HG02798 (cell line): ENCODE data around the gene CC2D1B.

ENCODE experiments used
- ATAC-seq: cut with Tn5 transposase; IDR thresholded peaks from one replicate; pipeline ENCODE4 v1.9.1; 2021; ENCODE audit warnings: mild to moderate bottlenecking; ENCODE audit not compliant: unreplicated experiment, poor library complexity

Gene CC2D1B

GRCh38 chr1:52364235-52364839, 1.7 kb downstream of the CC2D1B start:
- no peak for ATAC-seq

- ATAC-seq = no peak
Observed at GRCh38 chr1:52360595-52360968, 5.4 kb downstream of the CC2D1B start.

GRCh38 chr1:52359676-52360594, 6.1 kb downstream of the CC2D1B start:
- ATAC-seq = no peak

- no peak for ATAC-seq
Observed at GRCh38 chr1:52358851-52359497, 7.0 kb downstream of the CC2D1B start.

DNA sequence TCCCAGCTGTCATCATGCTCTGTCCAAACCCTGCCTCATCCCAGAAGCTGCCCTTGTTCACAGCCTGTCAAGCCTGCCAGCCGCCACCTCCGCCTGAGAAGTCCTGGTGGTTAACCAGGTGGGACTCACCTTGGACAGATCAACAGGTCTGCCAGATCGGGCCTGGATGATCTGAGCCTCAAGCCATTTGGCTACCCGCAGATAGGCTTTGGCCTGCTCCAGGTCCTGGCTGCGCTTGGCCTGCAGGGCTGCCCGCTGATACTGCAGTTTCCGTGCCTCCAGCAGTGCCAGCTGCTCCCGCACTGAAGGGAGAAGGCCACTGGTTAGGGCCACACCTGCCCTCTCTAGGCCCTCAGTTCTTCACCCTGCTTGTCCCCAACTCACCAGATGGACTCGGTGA, 8.6 kb downstream of the CC2D1B start:
- ATAC-seq = no peak

DNA sequence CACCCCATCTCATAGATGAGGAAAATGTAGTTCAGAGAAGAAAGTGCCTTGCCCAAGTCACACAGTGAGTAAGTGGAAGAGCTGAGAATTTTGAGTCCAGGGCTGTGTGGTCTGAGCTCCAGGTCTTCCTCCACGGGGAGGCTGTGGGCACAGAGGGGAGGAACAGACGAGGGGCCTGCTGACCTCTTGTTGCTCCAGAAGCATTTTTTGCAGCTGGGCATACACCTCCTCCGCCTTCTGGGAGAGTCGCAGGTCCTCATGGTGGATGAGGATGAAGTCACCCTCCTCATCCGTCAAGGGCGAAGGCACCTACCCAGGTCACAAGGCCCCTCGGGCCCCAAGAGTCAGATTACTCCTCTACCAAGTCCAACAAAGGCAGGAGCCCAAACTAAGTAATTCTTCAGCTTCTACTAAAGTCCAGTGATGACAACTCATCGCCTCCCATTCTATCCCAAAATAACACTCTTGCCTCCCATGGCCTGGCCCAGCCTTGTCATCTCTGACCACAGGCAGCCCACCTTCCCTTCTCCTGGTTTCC, 9.1 kb downstream of the CC2D1B start:
- ATAC-seq = no peak

GRCh38 chr1:52355847-52356505, 10.0 kb downstream of the CC2D1B start:
- ATAC-seq = no peak

GRCh38 chr1:52355436-52355835, 10.6 kb downstream of the CC2D1B start:
- no peak for ATAC-seq

- no peak for ATAC-seq
Observed at GRCh38 chr1:52352690-52353089, 13.3 kb downstream of the CC2D1B start.

- no peak for ATAC-seq
Observed at GRCh38 chr1:52348704-52349300, 17.2 kb downstream of the CC2D1B start.

- ATAC-seq = no peak
Observed at GRCh38 chr1:52346653-52347052, 19.4 kb downstream of the CC2D1B start.

DNA sequence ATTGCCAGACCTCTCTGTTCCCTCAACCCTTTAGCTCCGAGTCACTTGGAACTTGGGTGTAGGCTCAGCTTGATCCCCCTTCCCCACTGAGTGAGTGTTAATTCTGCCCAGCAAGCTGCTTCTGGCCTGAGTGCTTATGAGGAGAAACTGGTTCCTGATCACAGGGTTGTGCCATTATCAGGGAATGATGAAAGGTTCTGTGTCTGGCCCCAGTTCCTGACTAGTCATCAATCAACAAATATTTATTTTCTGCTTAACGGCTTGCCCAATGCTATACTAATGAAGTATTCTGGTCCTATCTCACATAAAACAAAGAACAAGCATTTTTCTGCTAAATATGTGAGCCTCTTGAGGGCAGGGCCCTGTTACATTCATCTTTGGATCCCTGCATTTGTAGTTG, 20.8 kb downstream of the CC2D1B start:
- ATAC-seq = no peak

DNA sequence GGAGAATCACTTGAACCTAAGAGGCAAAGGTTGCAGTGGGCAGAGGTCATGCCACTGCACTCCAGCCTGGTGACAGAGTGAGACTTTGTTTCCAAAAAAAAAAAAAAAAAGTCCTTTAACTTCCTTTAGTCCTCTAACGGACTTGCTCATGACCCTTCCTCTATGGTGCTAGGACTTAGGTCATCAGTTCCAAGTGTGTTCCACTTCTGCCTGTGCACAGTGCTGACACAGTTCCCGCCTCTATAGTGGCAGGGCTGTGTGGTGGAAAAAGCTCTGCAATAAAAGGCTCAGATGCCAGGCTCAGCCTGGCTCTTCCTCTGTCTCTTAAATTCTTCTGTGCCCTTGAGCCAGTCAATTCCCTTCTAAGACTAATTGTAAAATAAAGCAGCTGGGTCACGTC, 22.0 kb downstream of the CC2D1B start:
- ATAC-seq = no peak

DNA sequence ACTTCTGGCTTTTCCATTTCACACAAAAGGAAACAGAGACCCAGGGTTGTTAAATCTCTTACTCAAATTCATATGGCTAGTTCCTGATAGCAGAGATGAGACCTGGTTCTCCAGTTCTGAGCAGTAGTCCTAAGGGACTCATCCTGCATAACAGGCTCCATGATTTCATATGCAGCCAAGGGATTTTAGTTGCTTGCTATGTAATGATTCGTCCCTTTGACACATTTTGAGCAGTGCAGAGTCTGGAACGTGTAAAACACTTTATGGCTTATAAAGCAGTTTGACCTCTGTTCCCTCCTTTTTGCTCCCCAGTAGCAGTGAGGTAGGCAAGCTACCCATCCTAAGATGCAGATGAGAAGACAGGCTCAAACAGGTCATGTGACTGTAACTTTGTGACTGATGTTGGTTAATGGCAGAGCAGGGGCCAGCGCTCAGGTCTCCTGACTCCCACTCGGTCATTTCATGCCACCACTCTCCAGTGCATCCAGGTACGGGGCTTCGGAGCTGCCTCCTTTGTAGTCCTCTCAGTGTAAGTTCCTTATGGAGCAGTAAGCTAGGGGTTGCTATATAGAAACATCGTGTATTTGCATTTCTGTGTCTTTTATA, 24.2 kb downstream of the CC2D1B start:
- ATAC-seq = no peak

GRCh38 chr1:52337439-52337838, 28.6 kb downstream of the CC2D1B start:
- ATAC-seq = no peak

DNA sequence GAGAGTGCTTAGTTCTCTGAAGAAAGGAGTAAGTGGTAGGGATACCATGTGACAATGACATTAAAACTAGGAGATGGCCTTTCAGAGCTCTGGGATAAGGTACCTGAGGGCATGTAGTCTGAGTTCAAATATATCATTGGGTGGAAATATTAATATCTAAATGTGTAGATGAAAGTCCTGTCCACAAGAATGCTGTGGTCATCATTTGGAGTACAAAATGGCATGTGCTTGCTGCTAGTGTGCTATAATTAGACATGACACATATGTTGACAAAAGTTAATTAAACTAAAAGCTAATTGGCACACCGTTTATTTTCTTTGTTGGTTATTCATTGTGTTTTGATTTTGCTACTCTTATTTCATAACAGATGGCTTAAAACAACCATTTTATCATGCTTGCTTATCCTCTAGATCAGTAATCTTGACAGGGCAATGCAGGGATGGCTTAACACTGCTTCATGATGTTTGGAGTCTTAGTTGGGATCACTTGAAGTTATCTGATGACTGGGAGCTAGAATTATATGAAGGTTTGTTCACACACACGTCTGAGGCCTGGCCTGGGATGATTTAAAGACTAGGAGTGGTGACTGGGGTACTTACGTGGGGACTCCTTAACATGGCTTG, 31.0 kb downstream of the CC2D1B start:
- ATAC-seq = no peak

DNA sequence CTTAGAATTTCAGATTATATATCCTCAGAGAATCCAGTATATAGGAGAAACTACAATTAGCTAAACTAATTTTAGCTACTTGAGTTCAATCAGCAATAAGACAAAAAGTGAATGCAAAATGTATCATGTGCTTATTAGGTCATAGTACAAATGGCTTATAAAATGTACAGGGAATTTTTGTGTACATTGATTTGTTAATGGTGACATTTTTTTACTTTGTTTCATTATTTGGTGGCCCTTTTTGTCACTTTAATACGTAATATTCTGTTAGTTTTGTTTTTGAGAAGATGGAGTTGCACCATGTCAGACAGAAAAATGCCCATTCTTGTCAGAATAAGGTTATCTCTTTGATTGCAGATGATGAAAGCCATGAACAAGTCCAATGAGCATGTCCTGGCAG, 33.6 kb downstream of the CC2D1B start:
- ATAC-seq = no peak

- ATAC-seq = no peak
Observed at GRCh38 chr1:52328615-52329014, 37.4 kb downstream of the CC2D1B start.

GRCh38 chr1:52325786-52326185, 40.2 kb downstream of the CC2D1B start:
- ATAC-seq = no peak
